K562 (cell line): ENCODE measurements around the gene LY6G6C. TPM values are rescaled to one million over a fixed set of nuclear protein-coding genes. Genes with fewer than 3 reads are reported as not detected.
A peak's percentile ranks its signal among the peaks of the same experiment; 100 is the strongest.

Experiments used
- DPF2 ChIP-seq: fragments of 450-650 bp; IDR thresholded peaks from 2 replicates; pipeline ENCODE4 v1.6.1; 2016
- FOXJ3 ChIP-seq: sonication (generic); formaldehyde crosslinking; IDR thresholded peaks from 2 replicates; pipeline ENCODE4 v1.4.0; 2020; ENCODE audit warnings: mild to moderate bottlenecking, missing genetic modification reagents
- HMG20A ChIP-seq: fragments of 450-650 bp; formaldehyde crosslinking; conservative IDR thresholded peaks from 2 replicates; pipeline ENCODE4 v1.4.0; 2020; ENCODE audit warnings: mild to moderate bottlenecking, mixed read lengths
- NFXL1 ChIP-seq: fragments of 450-650 bp; formaldehyde crosslinking; IDR thresholded peaks from 2 replicates; pipeline ENCODE4 v1.4.0; 2021; ENCODE audit warnings: mild to moderate bottlenecking
- YY1 ChIP-seq, 3 experiments: IDR thresholded peaks; 2 replicates each; pipeline ENCODE4 v1.6.1; 2011; ENCODE audit warnings: low read length in 2 of 3, mild to moderate bottlenecking in 2 of 3, moderate library complexity in 2 of 3, borderline replicate concordance in 1 of 3, control low read depth in 1 of 3, low read depth in 1 of 3; ENCODE audit not compliant: insufficient read depth in 3 of 3, insufficient replicate concordance in 2 of 3, control insufficient read depth in 1 of 3, insufficient read length in 1 of 3; ENCODE audit errors: extremely low read depth in 1 of 3
- ZNF263 ChIP-seq: sonication (generic); formaldehyde crosslinking; IDR thresholded peaks from 2 replicates; pipeline ENCODE4 v1.8.0; 2022; ENCODE audit warnings: mild to moderate bottlenecking, missing genetic modification reagents, borderline replicate concordance
- ZNF785 ChIP-seq: fragments of 250-450 bp; sonication (Bioruptor Pico); IDR thresholded peaks from 2 replicates; pipeline ENCODE4 v1.4.0; 2020; ENCODE audit warnings: mild to moderate bottlenecking
- ZNF830 ChIP-seq: fragments of 250-450 bp; sonication (Bioruptor Pico); IDR thresholded peaks from 2 replicates; pipeline ENCODE4 v1.5.0; 2021; ENCODE audit warnings: mild to moderate bottlenecking
- polyA plus RNA-seq, 8 experiments: library from polyadenylated mRNA; depleted of rRNA in 4 of 8; stranded (reverse) in 5 of 8; unstranded in 3 of 8; fragments of >200 nt; fragmentation: Nextera tagmentation in 2 of 8; fragmentation: Illumina TruSeq in 1 of 8; extraction: Ambion mirVana in 2 of 8; extraction: Trizol in 1 of 8; gene quantifications; 2 replicates each; pipeline versions ENCODE4 v1.2.1 to v1.2.3, GENCODE V29; 2011 to 2014; ENCODE audit warnings: inconsistent platforms in 1 of 8, missing spikeins in 1 of 8
- total RNA-seq, 7 experiments: library from RNA; depleted of rRNA in 6 of 7; stranded (reverse); fragments of >200 nt in 6 of 7; fragmentation: Illumina TruSeq in 2 of 7; extraction: Trizol in 2 of 7; gene quantifications; 2 replicates each; pipeline versions ENCODE4 v1.2.1 to v1.2.3, GENCODE V29; 2011 to 2021; ENCODE audit warnings: low replicate concordance in 1 of 7
- TF ChIP-seq, protein P1 (sequence below): fragments of 200-600 bp; sonication (generic); IDR thresholded peaks from one replicate; pipeline ENCODE4 v1.6.1; 2012; ENCODE audit warnings: mild to moderate bottlenecking, low read depth, low read length, inconsistent platforms
- TF ChIP-seq, protein P2 (sequence below), 2 experiments: fragments of 450-650 bp; IDR thresholded peaks; 2 replicates each; pipeline ENCODE4 v1.6.1; 2018; ENCODE audit warnings: mild to moderate bottlenecking in 2 of 2, low read depth in 1 of 2; ENCODE audit not compliant: partially characterized antibody in 2 of 2
- TF ChIP-seq, protein P3 (sequence below): sonication (generic); formaldehyde crosslinking; IDR thresholded peaks from 2 replicates; pipeline ENCODE4 v1.8.1; 2023; ENCODE audit warnings: mild to moderate bottlenecking, missing genetic modification reagents, moderate library complexity

LY6G6C gene
- total and polyA plus RNA-seq, 9 of the 15 experiments (the other 6 are each of a cell fraction or from before 2014, with no cell fraction given), result 0.06 to 0.20 TPM; not detected in 7

DNA sequence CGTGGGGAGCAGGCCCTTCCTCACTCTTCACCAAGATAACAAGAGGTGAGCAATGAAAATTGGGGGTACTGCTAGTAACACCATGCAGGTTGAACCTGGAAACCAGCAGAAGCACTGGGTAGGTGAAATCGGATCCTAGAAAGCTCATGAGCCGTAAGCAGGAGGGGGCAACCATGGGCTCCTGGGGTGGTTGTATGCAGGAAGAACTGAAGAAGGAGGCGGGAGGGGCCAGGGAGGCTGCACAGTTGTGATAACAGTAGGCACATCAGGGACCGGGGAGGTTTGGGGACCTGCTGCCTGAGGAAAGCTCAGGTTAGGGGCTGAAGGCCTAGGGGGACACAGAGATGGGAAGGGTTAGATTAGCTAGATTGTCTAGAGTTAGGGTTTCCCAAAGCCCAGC is 35.1 kb downstream of the LY6G6C start (continued):
- TF ChIP-seq, protein P1, sequence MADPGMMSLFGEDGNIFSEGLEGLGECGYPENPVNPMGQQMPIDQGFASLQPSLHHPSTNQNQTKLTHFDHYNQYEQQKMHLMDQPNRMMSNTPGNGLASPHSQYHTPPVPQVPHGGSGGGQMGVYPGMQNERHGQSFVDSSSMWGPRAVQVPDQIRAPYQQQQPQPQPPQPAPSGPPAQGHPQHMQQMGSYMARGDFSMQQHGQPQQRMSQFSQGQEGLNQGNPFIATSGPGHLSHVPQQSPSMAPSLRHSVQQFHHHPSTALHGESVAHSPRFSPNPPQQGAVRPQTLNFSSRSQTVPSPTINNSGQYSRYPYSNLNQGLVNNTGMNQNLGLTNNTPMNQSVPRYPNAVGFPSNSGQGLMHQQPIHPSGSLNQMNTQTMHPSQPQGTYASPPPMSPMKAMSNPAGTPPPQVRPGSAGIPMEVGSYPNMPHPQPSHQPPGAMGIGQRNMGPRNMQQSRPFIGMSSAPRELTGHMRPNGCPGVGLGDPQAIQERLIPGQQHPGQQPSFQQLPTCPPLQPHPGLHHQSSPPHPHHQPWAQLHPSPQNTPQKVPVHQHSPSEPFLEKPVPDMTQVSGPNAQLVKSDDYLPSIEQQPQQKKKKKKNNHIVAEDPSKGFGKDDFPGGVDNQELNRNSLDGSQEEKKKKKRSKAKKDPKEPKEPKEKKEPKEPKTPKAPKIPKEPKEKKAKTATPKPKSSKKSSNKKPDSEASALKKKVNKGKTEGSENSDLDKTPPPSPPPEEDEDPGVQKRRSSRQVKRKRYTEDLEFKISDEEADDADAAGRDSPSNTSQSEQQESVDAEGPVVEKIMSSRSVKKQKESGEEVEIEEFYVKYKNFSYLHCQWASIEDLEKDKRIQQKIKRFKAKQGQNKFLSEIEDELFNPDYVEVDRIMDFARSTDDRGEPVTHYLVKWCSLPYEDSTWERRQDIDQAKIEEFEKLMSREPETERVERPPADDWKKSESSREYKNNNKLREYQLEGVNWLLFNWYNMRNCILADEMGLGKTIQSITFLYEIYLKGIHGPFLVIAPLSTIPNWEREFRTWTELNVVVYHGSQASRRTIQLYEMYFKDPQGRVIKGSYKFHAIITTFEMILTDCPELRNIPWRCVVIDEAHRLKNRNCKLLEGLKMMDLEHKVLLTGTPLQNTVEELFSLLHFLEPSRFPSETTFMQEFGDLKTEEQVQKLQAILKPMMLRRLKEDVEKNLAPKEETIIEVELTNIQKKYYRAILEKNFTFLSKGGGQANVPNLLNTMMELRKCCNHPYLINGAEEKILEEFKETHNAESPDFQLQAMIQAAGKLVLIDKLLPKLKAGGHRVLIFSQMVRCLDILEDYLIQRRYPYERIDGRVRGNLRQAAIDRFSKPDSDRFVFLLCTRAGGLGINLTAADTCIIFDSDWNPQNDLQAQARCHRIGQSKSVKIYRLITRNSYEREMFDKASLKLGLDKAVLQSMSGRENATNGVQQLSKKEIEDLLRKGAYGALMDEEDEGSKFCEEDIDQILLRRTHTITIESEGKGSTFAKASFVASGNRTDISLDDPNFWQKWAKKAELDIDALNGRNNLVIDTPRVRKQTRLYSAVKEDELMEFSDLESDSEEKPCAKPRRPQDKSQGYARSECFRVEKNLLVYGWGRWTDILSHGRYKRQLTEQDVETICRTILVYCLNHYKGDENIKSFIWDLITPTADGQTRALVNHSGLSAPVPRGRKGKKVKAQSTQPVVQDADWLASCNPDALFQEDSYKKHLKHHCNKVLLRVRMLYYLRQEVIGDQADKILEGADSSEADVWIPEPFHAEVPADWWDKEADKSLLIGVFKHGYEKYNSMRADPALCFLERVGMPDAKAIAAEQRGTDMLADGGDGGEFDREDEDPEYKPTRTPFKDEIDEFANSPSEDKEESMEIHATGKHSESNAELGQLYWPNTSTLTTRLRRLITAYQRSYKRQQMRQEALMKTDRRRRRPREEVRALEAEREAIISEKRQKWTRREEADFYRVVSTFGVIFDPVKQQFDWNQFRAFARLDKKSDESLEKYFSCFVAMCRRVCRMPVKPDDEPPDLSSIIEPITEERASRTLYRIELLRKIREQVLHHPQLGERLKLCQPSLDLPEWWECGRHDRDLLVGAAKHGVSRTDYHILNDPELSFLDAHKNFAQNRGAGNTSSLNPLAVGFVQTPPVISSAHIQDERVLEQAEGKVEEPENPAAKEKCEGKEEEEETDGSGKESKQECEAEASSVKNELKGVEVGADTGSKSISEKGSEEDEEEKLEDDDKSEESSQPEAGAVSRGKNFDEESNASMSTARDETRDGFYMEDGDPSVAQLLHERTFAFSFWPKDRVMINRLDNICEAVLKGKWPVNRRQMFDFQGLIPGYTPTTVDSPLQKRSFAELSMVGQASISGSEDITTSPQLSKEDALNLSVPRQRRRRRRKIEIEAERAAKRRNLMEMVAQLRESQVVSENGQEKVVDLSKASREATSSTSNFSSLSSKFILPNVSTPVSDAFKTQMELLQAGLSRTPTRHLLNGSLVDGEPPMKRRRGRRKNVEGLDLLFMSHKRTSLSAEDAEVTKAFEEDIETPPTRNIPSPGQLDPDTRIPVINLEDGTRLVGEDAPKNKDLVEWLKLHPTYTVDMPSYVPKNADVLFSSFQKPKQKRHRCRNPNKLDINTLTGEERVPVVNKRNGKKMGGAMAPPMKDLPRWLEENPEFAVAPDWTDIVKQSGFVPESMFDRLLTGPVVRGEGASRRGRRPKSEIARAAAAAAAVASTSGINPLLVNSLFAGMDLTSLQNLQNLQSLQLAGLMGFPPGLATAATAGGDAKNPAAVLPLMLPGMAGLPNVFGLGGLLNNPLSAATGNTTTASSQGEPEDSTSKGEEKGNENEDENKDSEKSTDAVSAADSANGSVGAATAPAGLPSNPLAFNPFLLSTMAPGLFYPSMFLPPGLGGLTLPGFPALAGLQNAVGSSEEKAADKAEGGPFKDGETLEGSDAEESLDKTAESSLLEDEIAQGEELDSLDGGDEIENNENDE, result no peak
- TF ChIP-seq YY1 (IDR thresholded peaks at IDR 0.05; ENCODE audit: borderline replicate concordance in 1 of 3, control insufficient read depth in 1 of 3, extremely low read depth in 1 of 3, insufficient read depth in 3 of 3, insufficient read length in 1 of 3, insufficient replicate concordance in 2 of 3, low read depth in 1 of 3, low read length in 2 of 3), result peak in 1 of 3 experiments; percentile 41
- no peak for TF ChIP-seq HMG20A
- no peak for TF ChIP-seq FOXJ3 (CRISPR knock-in tag)
- TF ChIP-seq, protein P2, sequence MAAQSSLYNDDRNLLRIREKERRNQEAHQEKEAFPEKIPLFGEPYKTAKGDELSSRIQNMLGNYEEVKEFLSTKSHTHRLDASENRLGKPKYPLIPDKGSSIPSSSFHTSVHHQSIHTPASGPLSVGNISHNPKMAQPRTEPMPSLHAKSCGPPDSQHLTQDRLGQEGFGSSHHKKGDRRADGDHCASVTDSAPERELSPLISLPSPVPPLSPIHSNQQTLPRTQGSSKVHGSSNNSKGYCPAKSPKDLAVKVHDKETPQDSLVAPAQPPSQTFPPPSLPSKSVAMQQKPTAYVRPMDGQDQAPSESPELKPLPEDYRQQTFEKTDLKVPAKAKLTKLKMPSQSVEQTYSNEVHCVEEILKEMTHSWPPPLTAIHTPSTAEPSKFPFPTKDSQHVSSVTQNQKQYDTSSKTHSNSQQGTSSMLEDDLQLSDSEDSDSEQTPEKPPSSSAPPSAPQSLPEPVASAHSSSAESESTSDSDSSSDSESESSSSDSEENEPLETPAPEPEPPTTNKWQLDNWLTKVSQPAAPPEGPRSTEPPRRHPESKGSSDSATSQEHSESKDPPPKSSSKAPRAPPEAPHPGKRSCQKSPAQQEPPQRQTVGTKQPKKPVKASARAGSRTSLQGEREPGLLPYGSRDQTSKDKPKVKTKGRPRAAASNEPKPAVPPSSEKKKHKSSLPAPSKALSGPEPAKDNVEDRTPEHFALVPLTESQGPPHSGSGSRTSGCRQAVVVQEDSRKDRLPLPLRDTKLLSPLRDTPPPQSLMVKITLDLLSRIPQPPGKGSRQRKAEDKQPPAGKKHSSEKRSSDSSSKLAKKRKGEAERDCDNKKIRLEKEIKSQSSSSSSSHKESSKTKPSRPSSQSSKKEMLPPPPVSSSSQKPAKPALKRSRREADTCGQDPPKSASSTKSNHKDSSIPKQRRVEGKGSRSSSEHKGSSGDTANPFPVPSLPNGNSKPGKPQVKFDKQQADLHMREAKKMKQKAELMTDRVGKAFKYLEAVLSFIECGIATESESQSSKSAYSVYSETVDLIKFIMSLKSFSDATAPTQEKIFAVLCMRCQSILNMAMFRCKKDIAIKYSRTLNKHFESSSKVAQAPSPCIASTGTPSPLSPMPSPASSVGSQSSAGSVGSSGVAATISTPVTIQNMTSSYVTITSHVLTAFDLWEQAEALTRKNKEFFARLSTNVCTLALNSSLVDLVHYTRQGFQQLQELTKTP (IDR thresholded peaks at IDR 0.05; ENCODE audit: low read depth in 1 of 2, partially characterized antibody in 2 of 2), result no peak
- no peak for TF ChIP-seq ZNF785
- no peak for TF ChIP-seq ZNF263 (CRISPR knock-in tag)
- TF ChIP-seq, protein P3, sequence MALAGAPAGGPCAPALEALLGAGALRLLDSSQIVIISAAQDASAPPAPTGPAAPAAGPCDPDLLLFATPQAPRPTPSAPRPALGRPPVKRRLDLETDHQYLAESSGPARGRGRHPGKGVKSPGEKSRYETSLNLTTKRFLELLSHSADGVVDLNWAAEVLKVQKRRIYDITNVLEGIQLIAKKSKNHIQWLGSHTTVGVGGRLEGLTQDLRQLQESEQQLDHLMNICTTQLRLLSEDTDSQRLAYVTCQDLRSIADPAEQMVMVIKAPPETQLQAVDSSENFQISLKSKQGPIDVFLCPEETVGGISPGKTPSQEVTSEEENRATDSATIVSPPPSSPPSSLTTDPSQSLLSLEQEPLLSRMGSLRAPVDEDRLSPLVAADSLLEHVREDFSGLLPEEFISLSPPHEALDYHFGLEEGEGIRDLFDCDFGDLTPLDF (CRISPR knock-in tag), result no peak
- TF ChIP-seq DPF2, result peak; percentile 87
- TF ChIP-seq NFXL1 (CRISPR knock-in tag), result 0 out of 2 replicates have a peak, but pooled peaks have one; percentile 43
- TF ChIP-seq ZNF830 (CRISPR knock-in tag), result no peak
